ENCODE results near the gene KIFAP3. TPM values are rescaled to one million over a fixed set of nuclear protein-coding genes. Genes with fewer than 3 reads are reported as not detected.
A peak's percentile ranks its signal among the peaks of the same experiment; 100 is the strongest.
"Not testable (repeated sequence)": the region's sequence is repeated elsewhere in the genome, so short reads cannot be mapped to it uniquely, and the experiment has no call there.

KIFAP3 gene
- total and polyA plus RNA-seq, 4 donors: 7.6 to 38.7 (median 25.4) TPM

DNA sequence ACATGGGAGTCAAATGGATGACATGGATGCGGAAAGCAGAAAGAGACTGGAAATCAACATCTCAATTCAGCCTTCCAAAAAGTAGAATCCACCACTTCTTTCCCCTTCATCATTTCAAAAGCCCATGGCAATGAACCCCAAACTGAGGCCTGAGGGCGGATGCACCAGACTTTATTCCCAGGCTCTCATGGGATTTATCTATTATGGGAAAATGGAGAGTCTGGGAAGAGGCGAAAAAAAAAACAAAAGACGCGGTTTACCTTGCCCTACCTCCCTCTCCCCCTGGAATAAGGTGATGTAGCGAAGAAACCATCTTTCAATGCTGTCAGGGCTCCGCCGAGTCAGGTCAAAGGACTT is 624 bp downstream of the KIFAP3 start:
- DNase-seq: peak in 1 of 2 donors; percentile 11
- Histone ChIP-seq H3K27me3 (ENCODE audit: control insufficient read depth in 1 of 2, insufficient read depth in 2 of 2, low read length in 1 of 2) (no peaks in the 10 kb centered on the region), H3K4me3 (ENCODE audit: low read length in 2 of 2) (peak overlapping the region; percentile 88 to 99), H3K27ac (ENCODE audit: low read depth in 1 of 2, low read length in 2 of 2) (peak overlapping the region; percentile 72 to 76), H3K9me3 (ENCODE audit: control insufficient read depth, low read length) (no peaks in the 10 kb centered on the region), H3K36me3 (ENCODE audit: control insufficient read depth in 1 of 2, insufficient read depth in 2 of 2, low read length in 1 of 2) (no peaks in the 10 kb centered on the region), H3K4me1 (ENCODE audit: control insufficient read depth in 1 of 2, insufficient read depth in 2 of 2, low read length in 2 of 2) (peaks cover 0 to 3% of the 10 kb centered on the region in 2 donors)
- no peak for ATAC-seq (ENCODE audit: low FRiP score)
- intact Hi-C loops (cut with DNase I): loop anchor here (10.0 kb wide), 2 partner anchors 341 to 591 kb away; partner anchors contain the start of gene PRRX1 (in 1 of the 2)
- 9 to 14% methylated on average over 8 of the region's 8 CpGs for WGBS, 2 donors

DNA sequence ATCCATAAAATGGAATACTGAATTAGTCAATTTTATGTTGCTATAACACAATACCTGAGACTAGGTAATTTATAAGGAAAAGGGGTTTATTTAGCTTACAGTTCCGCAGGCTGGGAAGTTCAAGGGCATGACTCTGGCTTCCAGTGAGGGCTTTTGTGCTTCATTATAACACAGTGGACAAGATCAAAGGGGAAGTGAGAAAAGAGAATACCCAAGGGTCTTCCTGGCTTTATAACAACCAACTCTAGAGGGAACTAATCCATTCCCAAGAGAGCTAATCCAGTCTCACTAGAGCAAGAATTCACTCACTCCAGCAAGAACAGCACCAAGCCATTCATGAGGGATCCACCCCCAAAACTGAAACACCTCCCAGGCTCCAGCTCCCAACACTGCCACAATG is 3.1 kb downstream of the KIFAP3 start:
- no peak for ATAC-seq (ENCODE audit: low FRiP score)
- intact Hi-C loops (cut with DNase I): loop anchor here (10.0 kb wide), 2 partner anchors 343 to 593 kb away; partner anchors contain the start of gene PRRX1 (in 1 of the 2)

DNA sequence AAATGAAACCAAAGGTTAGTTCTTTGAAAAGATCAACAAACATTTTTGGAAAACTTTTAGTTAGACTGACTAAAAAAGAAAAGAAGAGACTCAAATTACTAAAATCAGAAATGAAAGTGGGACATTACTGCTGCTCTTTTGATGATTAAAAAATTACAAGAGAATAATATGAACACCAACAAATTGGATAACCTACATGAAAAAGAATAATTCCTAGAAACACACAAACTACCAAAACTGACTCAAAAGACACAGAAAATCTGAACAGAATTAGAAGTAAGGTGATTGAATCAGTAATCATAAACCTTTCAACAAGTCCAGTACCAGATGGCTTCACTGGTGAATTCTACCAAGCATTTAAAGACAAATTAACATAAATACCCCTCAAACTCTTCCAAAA is 5.6 kb downstream of the KIFAP3 start:
- Histone ChIP-seq H3K4me1 (ENCODE audit: control insufficient read depth in 1 of 2, insufficient read depth in 2 of 2, low read length in 2 of 2) (peaks cover 2 to 3% of the 10 kb centered on the region in 2 donors), H3K27me3 (ENCODE audit: control insufficient read depth in 1 of 2, insufficient read depth in 2 of 2, low read length in 1 of 2) (no peaks in the 10 kb centered on the region), H3K9me3 (ENCODE audit: control insufficient read depth, low read length) (no peaks in the 10 kb centered on the region), H3K27ac (ENCODE audit: low read depth in 1 of 2, low read length in 2 of 2) (no peak overlapping the region), H3K36me3 (ENCODE audit: control insufficient read depth in 1 of 2, insufficient read depth in 2 of 2, low read length in 1 of 2) (no peaks in the 10 kb centered on the region), H3K4me3 (ENCODE audit: low read length in 2 of 2) (no peak overlapping the region)
- intact Hi-C loops (cut with DNase I): no loop called here
- DNase-seq (no peak), ATAC-seq (ENCODE audit: low FRiP score) (no peak)

More for the DNA sequence above, 3.1 kb downstream of the KIFAP3 start:
- no peak for DNase-seq
- H3K9me3 ChIP-seq (ENCODE audit: control insufficient read depth, low read length): no peaks in the 10 kb centered on the region
- no peak overlapping the region for H3K27ac ChIP-seq (ENCODE audit: low read depth in 1 of 2, low read length in 2 of 2)
- H3K36me3 ChIP-seq (ENCODE audit: control insufficient read depth in 1 of 2, insufficient read depth in 2 of 2, low read length in 1 of 2): no peaks in the 10 kb centered on the region
- no peak overlapping the region for H3K4me3 ChIP-seq (ENCODE audit: low read length in 2 of 2)
- no peaks in the 10 kb centered on the region for H3K27me3 ChIP-seq (ENCODE audit: control insufficient read depth in 1 of 2, insufficient read depth in 2 of 2, low read length in 1 of 2)
- 100% methylated on average over 1 of the region's 1 CpG for WGBS, 2 donors
- H3K4me1 ChIP-seq (ENCODE audit: control insufficient read depth in 1 of 2, insufficient read depth in 2 of 2, low read length in 2 of 2): peaks cover 2 to 6% of the 10 kb centered on the region in 2 donors

DNA sequence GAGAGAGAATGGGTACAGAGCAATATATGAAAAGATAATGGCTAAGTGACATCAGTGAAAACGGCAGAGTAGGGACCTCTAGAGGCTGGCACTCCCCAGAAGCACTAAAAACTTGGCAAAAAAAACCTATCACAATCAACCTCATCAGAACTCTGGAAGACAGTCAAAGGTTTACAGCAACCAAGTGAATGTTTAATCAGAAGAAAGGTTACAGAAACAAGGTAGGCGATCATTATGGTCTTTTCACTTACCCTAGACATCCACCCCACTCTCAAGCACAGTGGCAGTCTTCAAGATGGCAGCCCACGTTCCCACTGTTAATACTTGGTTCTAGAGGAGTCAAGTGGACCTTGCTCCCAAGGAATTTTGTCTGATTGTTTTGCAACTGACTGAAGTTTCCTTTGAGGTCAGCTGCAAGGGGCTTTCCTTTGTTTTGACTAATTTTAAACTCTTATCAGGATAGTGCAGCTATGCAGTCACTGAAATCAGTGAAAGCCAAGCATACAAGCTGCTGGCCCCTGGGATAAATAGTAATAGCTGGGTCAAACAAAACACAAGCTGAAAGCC is 7.2 kb downstream of the KIFAP3 start:
- H3K4me3 ChIP-seq (ENCODE audit: low read length in 2 of 2): no peak overlapping the region
- 75 to 79% methylated on average over 3 of the region's 3 CpGs for WGBS, 2 donors
- no peak overlapping the region for H3K27ac ChIP-seq (ENCODE audit: low read depth in 1 of 2, low read length in 2 of 2)
- H3K4me1 ChIP-seq (ENCODE audit: control insufficient read depth in 1 of 2, insufficient read depth in 2 of 2, low read length in 2 of 2): peaks cover 2 to 3% of the 10 kb centered on the region in 2 donors
- intact Hi-C loops (cut with DNase I): no loop called here
- no peaks in the 10 kb centered on the region for H3K27me3 ChIP-seq (ENCODE audit: control insufficient read depth in 1 of 2, insufficient read depth in 2 of 2, low read length in 1 of 2)
- DNase-seq (no peak), ATAC-seq (ENCODE audit: low FRiP score) (no peak)
- H3K9me3 ChIP-seq (ENCODE audit: control insufficient read depth, low read length): no peaks in the 10 kb centered on the region
- no peaks in the 10 kb centered on the region for H3K36me3 ChIP-seq (ENCODE audit: control insufficient read depth in 1 of 2, insufficient read depth in 2 of 2, low read length in 1 of 2)

DNA sequence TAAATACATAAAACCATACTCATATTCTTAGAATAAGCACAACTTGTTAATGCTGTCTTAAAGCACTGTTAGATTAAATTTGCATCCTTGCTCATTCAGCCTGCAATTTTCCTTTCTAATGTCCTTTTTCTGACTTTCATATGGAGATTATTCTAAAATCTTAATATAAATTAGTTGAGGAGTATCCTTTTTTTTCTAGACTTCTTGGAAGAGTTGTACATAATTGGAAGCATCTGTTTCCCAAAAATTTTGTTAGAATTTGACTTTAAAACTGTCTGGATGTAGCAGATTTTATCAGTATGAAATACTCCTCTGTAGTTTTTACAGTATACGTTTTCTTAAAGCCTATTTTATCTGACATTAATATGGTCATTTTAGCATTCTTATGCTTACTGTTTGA is 9.7 kb downstream of the KIFAP3 start:
- Histone ChIP-seq H3K36me3 (ENCODE audit: control insufficient read depth in 1 of 2, insufficient read depth in 2 of 2, low read length in 1 of 2) (no peaks in the 10 kb centered on the region), H3K27ac (ENCODE audit: low read depth in 1 of 2, low read length in 2 of 2) (no peak overlapping the region), H3K4me3 (ENCODE audit: low read length in 2 of 2) (no peak overlapping the region), H3K27me3 (ENCODE audit: control insufficient read depth in 1 of 2, insufficient read depth in 2 of 2, low read length in 1 of 2) (no peaks in the 10 kb centered on the region), H3K9me3 (ENCODE audit: control insufficient read depth, low read length) (no peaks in the 10 kb centered on the region), H3K4me1 (ENCODE audit: control insufficient read depth in 1 of 2, insufficient read depth in 2 of 2, low read length in 2 of 2) (peaks cover 2 to 3% of the 10 kb centered on the region in 2 donors)
- intact Hi-C loops (cut with DNase I): no loop called here
- 88 to 94% methylated on average over 1 of the region's 1 CpG for WGBS, 2 donors
- DNase-seq: no peak
- ATAC-seq (ENCODE audit: low FRiP score): no peak

DNA sequence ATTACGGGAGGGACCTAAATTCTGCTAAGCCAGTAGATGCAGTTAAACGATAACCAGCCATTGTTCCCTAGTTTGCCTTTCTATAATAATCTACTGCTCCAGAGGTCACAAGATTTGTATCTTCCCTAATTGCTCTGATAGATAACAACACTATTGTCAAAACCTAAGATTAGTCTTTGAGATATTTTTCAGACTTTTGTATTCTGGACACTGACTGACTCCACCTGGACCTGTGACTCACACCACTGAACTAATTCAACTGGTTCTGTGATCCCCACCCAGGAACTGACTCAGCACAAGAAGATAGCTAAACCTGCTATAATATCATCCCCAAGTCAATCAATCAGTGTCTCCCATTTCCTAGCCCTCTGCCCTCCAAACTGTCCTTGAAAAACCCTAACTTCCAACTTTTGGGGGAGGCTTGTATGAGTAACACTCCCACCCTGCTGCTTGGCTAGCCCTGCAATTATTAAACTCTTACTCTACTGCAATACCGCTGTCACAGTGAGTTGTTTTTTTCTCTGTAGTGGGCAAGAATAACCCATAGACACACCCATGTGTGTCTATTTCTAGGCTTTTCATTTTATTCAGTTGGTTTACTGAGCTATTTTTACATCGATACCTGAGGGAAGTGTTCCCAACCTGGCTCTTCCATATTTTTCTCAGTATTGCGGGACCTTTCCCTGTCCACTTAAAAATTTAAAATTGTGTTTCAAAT is 11.2 kb downstream of the KIFAP3 start:
- intact Hi-C loops (cut with DNase I): no loop called here
- Histone ChIP-seq H3K4me1 (ENCODE audit: control insufficient read depth in 1 of 2, insufficient read depth in 2 of 2, low read length in 2 of 2) (peaks cover 2 to 3% of the 10 kb centered on the region in 2 donors), H3K27ac (ENCODE audit: low read depth in 1 of 2, low read length in 2 of 2) (no peak overlapping the region), H3K4me3 (ENCODE audit: low read length in 2 of 2) (no peak overlapping the region), H3K27me3 (ENCODE audit: control insufficient read depth in 1 of 2, insufficient read depth in 2 of 2, low read length in 1 of 2) (no peaks in the 10 kb centered on the region), H3K9me3 (ENCODE audit: control insufficient read depth, low read length) (no peaks in the 10 kb centered on the region), H3K36me3 (ENCODE audit: control insufficient read depth in 1 of 2, insufficient read depth in 2 of 2, low read length in 1 of 2) (no peaks in the 10 kb centered on the region)
- WGBS, 2 donors: 97 to 98% methylated on average over 5 of the region's 5 CpGs
- DNase-seq (no peak), ATAC-seq (ENCODE audit: low FRiP score) (no peak)

DNA sequence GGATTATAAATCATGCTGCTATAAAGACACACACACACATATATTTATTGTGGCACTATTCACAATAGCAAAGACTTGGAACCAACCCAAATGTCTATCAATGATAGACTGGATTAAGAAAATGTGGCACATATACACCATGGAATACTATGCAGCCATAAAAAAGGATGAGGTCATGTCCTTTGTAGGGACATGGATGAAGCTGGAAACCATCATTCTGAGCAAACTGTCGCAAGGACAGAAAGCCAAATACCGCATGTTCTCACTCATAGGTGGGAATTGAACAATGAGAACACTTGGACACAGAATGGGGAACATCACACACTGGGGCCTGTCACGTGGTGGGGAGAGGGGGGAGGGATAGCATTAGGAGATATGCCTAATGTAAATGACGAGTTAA is 12.8 kb downstream of the KIFAP3 start:
- H3K4me3 ChIP-seq (ENCODE audit: low read length in 2 of 2); H3K36me3 ChIP-seq (ENCODE audit: control insufficient read depth in 1 of 2, insufficient read depth in 2 of 2, low read length in 1 of 2); H3K27ac ChIP-seq (ENCODE audit: low read depth in 1 of 2, low read length in 2 of 2); H3K4me1 ChIP-seq (ENCODE audit: control insufficient read depth in 1 of 2, insufficient read depth in 2 of 2, low read length in 2 of 2); H3K27me3 ChIP-seq (ENCODE audit: control insufficient read depth in 1 of 2, insufficient read depth in 2 of 2, low read length in 1 of 2); H3K9me3 ChIP-seq (ENCODE audit: control insufficient read depth, low read length); intact Hi-C loops (cut with DNase I); ATAC-seq (ENCODE audit: low FRiP score); DNase-seq: not testable (repeated sequence)
- 94 to 96% methylated on average over 4 of the region's 4 CpGs for WGBS, 2 donors

DNA sequence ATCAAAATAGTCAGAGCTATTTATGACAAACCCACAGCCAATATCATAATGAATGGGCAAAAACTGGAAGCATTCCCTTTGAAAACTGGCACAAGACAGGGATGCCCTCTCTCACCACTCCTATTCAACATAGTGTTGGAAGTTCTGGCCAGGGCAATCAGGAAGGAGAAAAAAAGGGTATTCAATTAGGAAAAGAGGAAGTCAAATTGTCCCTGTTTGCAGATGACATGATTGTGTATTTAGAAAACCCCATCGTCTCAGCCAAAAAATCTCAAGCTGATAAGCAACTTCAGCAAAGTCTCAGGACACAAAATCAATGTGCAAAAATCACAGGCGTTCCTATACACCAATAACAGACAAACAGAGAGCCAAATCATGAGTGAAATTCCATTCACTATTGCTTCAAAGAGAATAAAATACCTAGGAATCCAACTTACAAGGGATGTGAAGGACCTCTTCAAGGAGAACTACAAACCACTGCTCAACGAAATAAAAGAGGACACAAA is 14.4 kb downstream of the KIFAP3 start:
- DNase-seq; H3K27me3 ChIP-seq (ENCODE audit: control insufficient read depth in 1 of 2, insufficient read depth in 2 of 2, low read length in 1 of 2); H3K4me3 ChIP-seq (ENCODE audit: low read length in 2 of 2); H3K36me3 ChIP-seq (ENCODE audit: control insufficient read depth in 1 of 2, insufficient read depth in 2 of 2, low read length in 1 of 2); H3K27ac ChIP-seq (ENCODE audit: low read depth in 1 of 2, low read length in 2 of 2); H3K9me3 ChIP-seq (ENCODE audit: control insufficient read depth, low read length); intact Hi-C loops (cut with DNase I); ATAC-seq (ENCODE audit: low FRiP score); H3K4me1 ChIP-seq (ENCODE audit: control insufficient read depth in 1 of 2, insufficient read depth in 2 of 2, low read length in 2 of 2): not testable (repeated sequence)
- 83 to 89% methylated on average over 2 to 3 of the region's 3 CpGs for WGBS, 2 donors
